ENCODE results near the gene ZBTB8OS.
"Not testable (repeated sequence)": the region's sequence is repeated elsewhere in the genome, so short reads cannot be mapped to it uniquely, and the experiment has no call there.

Gene ZBTB8OS

GRCh38 chr1:32650248-32650751, at the start of gene ZBTB8OS:
Gene ZBTB8OS, minus strand, starts transcription at chr1:32650550. Its CDS starts 21 bp downstream, at chr1:32650529.
- H3K27ac Mint-ChIP-seq = peak within 1 kb of the TSS; percentile 97
- H3K27me3 Mint-ChIP-seq = no peaks in the 10 kb centered on the region
- peaks cover 54% of the 10 kb centered on the region for H3K4me1 Mint-ChIP-seq
- H3K36me3 Mint-ChIP-seq = peaks cover 24% of the 10 kb centered on the region
- no peaks in the 10 kb centered on the region for H3K9me3 Mint-ChIP-seq
- peak; percentile 89 for ATAC-seq
- H3K4me3 Mint-ChIP-seq = peak within 1 kb of the TSS; percentile 81

GRCh38 chr1:32696996-32697395, 46.6 kb upstream of the ZBTB8OS start:
- H3K27ac Mint-ChIP-seq = not testable (repeated sequence)

GRCh38 chr1:32696041-32696440, 45.7 kb upstream of the ZBTB8OS start:
- Mint-ChIP-seq H3K27ac (no peak overlapping the region), H3K4me3 (no peak overlapping the region), H3K36me3 (peaks cover 9% of the 10 kb centered on the region)

More at GRCh38 chr1:32696996-32697395, 46.6 kb upstream of the ZBTB8OS start:
- H3K9me3 Mint-ChIP-seq, H3K27me3 Mint-ChIP-seq, H3K4me3 Mint-ChIP-seq, H3K4me1 Mint-ChIP-seq, ATAC-seq, H3K36me3 Mint-ChIP-seq: not testable (repeated sequence)

GRCh38 chr1:32695098-32695904, 45.0 kb upstream of the ZBTB8OS start:
- Mint-ChIP-seq H3K4me3 (no peak overlapping the region), H3K27ac (no peak overlapping the region), H3K36me3 (peaks cover 9% of the 10 kb centered on the region), H3K27me3 (no peaks in the 10 kb centered on the region), H3K4me1 (peaks cover 7% of the 10 kb centered on the region), H3K9me3 (no peaks in the 10 kb centered on the region)
- no peak for ATAC-seq

More at GRCh38 chr1:32696041-32696440, 45.7 kb upstream of the ZBTB8OS start:
- Mint-ChIP-seq H3K27me3 (no peaks in the 10 kb centered on the region), H3K4me1 (peaks cover 7% of the 10 kb centered on the region), H3K9me3 (no peaks in the 10 kb centered on the region)
- no peak for ATAC-seq

GRCh38 chr1:32693455-32694174, 43.3 kb upstream of the ZBTB8OS start:
- Mint-ChIP-seq H3K9me3 (no peaks in the 10 kb centered on the region), H3K4me3 (no peak overlapping the region), H3K36me3 (peaks cover 9% of the 10 kb centered on the region), H3K27me3 (no peaks in the 10 kb centered on the region), H3K27ac (no peak overlapping the region), H3K4me1 (peaks cover 4% of the 10 kb centered on the region)
- no peak for ATAC-seq

- no peak for ATAC-seq
- no peak overlapping the region for H3K27ac Mint-ChIP-seq
- H3K27me3 Mint-ChIP-seq = no peaks in the 10 kb centered on the region
- H3K4me1 Mint-ChIP-seq = no peaks in the 10 kb centered on the region
- peaks cover 34% of the 10 kb centered on the region for H3K36me3 Mint-ChIP-seq
- no peak overlapping the region for H3K4me3 Mint-ChIP-seq
- H3K9me3 Mint-ChIP-seq = no peaks in the 10 kb centered on the region
These were observed 36.0 kb upstream of the ZBTB8OS start for GRCh38 chr1:32686387-32686786.

- Mint-ChIP-seq H3K27ac (no peak overlapping the region), H3K27me3 (no peaks in the 10 kb centered on the region), H3K36me3 (peaks cover 43% of the 10 kb centered on the region), H3K4me3 (no peak overlapping the region), H3K4me1 (no peaks in the 10 kb centered on the region), H3K9me3 (no peaks in the 10 kb centered on the region)
- ATAC-seq = no peak
These were observed 35.1 kb upstream of the ZBTB8OS start for GRCh38 chr1:32685498-32685897.

GRCh38 chr1:32684167-32684811, 33.9 kb upstream of the ZBTB8OS start:
- no peaks in the 10 kb centered on the region for H3K9me3 Mint-ChIP-seq
- ATAC-seq = no peak
- H3K4me1 Mint-ChIP-seq = no peaks in the 10 kb centered on the region
- peaks cover 52% of the 10 kb centered on the region for H3K36me3 Mint-ChIP-seq
- no peak overlapping the region for H3K27ac Mint-ChIP-seq
- H3K27me3 Mint-ChIP-seq = no peaks in the 10 kb centered on the region
- no peak overlapping the region for H3K4me3 Mint-ChIP-seq

- Mint-ChIP-seq H3K9me3 (no peaks in the 10 kb centered on the region), H3K36me3 (peaks cover 52% of the 10 kb centered on the region), H3K27ac (no peak overlapping the region), H3K4me3 (no peak overlapping the region), H3K4me1 (no peaks in the 10 kb centered on the region), H3K27me3 (no peaks in the 10 kb centered on the region)
- ATAC-seq = no peak
These were observed 33.0 kb upstream of the ZBTB8OS start for GRCh38 chr1:32683397-32683796.

GRCh38 chr1:32681999-32682398, 31.6 kb upstream of the ZBTB8OS start:
- H3K4me1 Mint-ChIP-seq = no peaks in the 10 kb centered on the region
- no peak overlapping the region for H3K4me3 Mint-ChIP-seq
- no peak overlapping the region for H3K27ac Mint-ChIP-seq
- peaks cover 63% of the 10 kb centered on the region for H3K36me3 Mint-ChIP-seq
- ATAC-seq = no peak
- no peaks in the 10 kb centered on the region for H3K9me3 Mint-ChIP-seq
- no peaks in the 10 kb centered on the region for H3K27me3 Mint-ChIP-seq

GRCh38 chr1:32681509-32681908, 31.2 kb upstream of the ZBTB8OS start:
- no peaks in the 10 kb centered on the region for H3K27me3 Mint-ChIP-seq
- no peaks in the 10 kb centered on the region for H3K4me1 Mint-ChIP-seq
- no peak overlapping the region for H3K27ac Mint-ChIP-seq
- H3K36me3 Mint-ChIP-seq = peaks cover 61% of the 10 kb centered on the region
- ATAC-seq = no peak
- H3K4me3 Mint-ChIP-seq = no peak overlapping the region
- no peaks in the 10 kb centered on the region for H3K9me3 Mint-ChIP-seq

GRCh38 chr1:32680642-32681041, 30.3 kb upstream of the ZBTB8OS start:
- Mint-ChIP-seq H3K4me1 (no peaks in the 10 kb centered on the region), H3K4me3 (no peak overlapping the region), H3K27ac (no peak overlapping the region), H3K27me3 (no peaks in the 10 kb centered on the region), H3K9me3 (no peaks in the 10 kb centered on the region), H3K36me3 (peaks cover 59% of the 10 kb centered on the region)
- no peak for ATAC-seq

GRCh38 chr1:32679993-32680392, 29.6 kb upstream of the ZBTB8OS start:
- peaks cover 53% of the 10 kb centered on the region for H3K36me3 Mint-ChIP-seq
- H3K27ac Mint-ChIP-seq, H3K4me3 Mint-ChIP-seq, H3K4me1 Mint-ChIP-seq, H3K27me3 Mint-ChIP-seq, H3K9me3 Mint-ChIP-seq, ATAC-seq: not testable (repeated sequence)

- no peak for ATAC-seq
These were observed 26.6 kb upstream of the ZBTB8OS start for GRCh38 chr1:32676945-32677344.

GRCh38 chr1:32668716-32669115, 18.4 kb upstream of the ZBTB8OS start:
- not testable (repeated sequence) for H3K4me1 Mint-ChIP-seq, H3K4me3 Mint-ChIP-seq, H3K27me3 Mint-ChIP-seq, H3K9me3 Mint-ChIP-seq, H3K27ac Mint-ChIP-seq, ATAC-seq
- peaks cover 39% of the 10 kb centered on the region for H3K36me3 Mint-ChIP-seq

More at GRCh38 chr1:32676945-32677344, 26.6 kb upstream of the ZBTB8OS start:
- H3K27ac Mint-ChIP-seq = no peak overlapping the region
- no peaks in the 10 kb centered on the region for H3K27me3 Mint-ChIP-seq
- H3K4me3 Mint-ChIP-seq = no peak overlapping the region
- H3K9me3 Mint-ChIP-seq = no peaks in the 10 kb centered on the region
- H3K4me1 Mint-ChIP-seq = no peaks in the 10 kb centered on the region
- H3K36me3 Mint-ChIP-seq = peaks cover 68% of the 10 kb centered on the region

Measured in stimulated activated memory B cell treated with anti-CD40 and anti-IgM and Interleukin-4, amounts not matched to agents 10 μg/mL and 1 μg/mL and 100 μg/mL, for 72 hours (primary cell).